Ovary (tissue), 3 donors: ENCODE measurements around the gene EXOC2.

Source experiments
- EP300 ChIP-seq: sonication (generic); formaldehyde crosslinking; IDR thresholded peaks from one replicate; pipeline ENCODE4 v1.6.1; 2017; ENCODE audit warnings: antibody characterized with exemption
- TF ChIP-seq, protein P1 (sequence below), 3 donors: fragments of 450-650 bp in 2 of 3; fragments of 200-600 bp in 1 of 3; IDR thresholded peaks; one replicate each; pipeline versions ENCODE4 v1.5.1 to v1.8.0; 2016 to 2022; ENCODE audit warnings: antibody characterized with exemption in 3 of 3, mild to moderate bottlenecking in 1 of 3
- donor health status: DM: no; HTN: no; CAD: no.

DNA sequence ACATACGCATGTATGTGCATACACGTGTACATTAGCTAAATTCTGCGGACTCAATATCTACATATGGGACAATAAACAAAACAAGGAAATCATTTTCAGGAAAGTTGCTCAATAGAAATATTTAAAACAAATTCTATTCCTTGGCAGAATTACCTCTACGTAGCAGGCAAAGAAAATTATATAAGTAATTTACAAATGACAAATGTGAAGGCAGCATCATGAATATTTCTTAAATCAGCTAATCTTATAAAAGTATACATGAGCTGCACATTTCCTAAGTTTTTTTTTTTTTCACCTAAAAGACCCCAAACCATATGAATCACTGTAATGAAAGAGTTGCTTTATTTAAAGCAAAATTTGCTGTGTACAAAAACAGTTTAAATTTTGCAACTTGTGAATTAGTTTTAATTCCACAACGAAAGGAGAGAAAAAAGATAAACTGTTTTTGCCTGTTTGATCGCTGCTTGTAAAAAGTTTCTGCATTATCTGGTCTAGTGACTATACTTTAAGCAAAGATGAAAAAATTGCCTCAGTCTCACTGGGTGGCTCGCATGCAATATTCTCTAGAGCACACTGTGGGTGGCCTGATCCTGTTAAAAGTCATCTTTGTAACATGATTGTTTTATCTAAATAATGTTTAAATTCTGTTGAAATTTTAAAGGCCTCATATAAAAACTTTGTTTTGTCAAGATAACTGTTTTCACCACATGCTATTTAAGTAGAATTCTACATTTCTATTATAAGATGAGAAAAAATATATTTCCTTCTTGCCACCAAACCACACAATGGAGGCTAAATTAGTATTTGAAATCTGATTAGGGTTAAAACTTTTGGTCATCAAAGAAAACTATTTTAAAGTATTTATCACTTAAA is 93.1 kb downstream of the EXOC2 start:
- TF ChIP-seq EP300, result no peak
- TF ChIP-seq, protein P1, sequence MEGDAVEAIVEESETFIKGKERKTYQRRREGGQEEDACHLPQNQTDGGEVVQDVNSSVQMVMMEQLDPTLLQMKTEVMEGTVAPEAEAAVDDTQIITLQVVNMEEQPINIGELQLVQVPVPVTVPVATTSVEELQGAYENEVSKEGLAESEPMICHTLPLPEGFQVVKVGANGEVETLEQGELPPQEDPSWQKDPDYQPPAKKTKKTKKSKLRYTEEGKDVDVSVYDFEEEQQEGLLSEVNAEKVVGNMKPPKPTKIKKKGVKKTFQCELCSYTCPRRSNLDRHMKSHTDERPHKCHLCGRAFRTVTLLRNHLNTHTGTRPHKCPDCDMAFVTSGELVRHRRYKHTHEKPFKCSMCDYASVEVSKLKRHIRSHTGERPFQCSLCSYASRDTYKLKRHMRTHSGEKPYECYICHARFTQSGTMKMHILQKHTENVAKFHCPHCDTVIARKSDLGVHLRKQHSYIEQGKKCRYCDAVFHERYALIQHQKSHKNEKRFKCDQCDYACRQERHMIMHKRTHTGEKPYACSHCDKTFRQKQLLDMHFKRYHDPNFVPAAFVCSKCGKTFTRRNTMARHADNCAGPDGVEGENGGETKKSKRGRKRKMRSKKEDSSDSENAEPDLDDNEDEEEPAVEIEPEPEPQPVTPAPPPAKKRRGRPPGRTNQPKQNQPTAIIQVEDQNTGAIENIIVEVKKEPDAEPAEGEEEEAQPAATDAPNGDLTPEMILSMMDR (IDR thresholded peaks at IDR 0.05), result no peak
